WTC11 (cell line): Measurements from ENCODE around the gene IRAK2. TPM values are rescaled to one million over a fixed set of nuclear protein-coding genes. Genes with fewer than 3 reads are reported as not detected.

Experiments used
- ATAC-seq: fragments of 200-7000 bp; cut with Tn5 transposase; 2 replicates; pipeline ENCODE4 v1.10.0; 2021; ENCODE audit warnings: mild to moderate bottlenecking, moderate library complexity
- CTCF ChIA-PET: fragments of 300-600 bp; sonication (Branson Sonifier 250); formaldehyde crosslinking; loops from one replicate; lab custom pipeline; 2021; ENCODE audit warnings: antibody characterized with exemption; lab: Charles Lee
- POLR2A ChIA-PET: fragments of 350-600 bp; sonication (Branson Sonifier 250); formaldehyde crosslinking; loops from one replicate; lab custom pipeline; 2021; ENCODE audit warnings: antibody characterized with exemption; lab: Charles Lee
- DNase-seq: peaks from one replicate; pipeline ENCODE4 v3.0.0; 2021; ENCODE audit warnings: low spot score
- H3K27ac Mint-ChIP-seq: 2 replicates; pipeline ENCODE4 v1.8.0; 2021; ENCODE audit warnings: mixed read lengths
- H3K27me3 Mint-ChIP-seq: 2 replicates; pipeline ENCODE4 v1.8.0; 2021; ENCODE audit warnings: low read depth, mild to moderate bottlenecking, moderate library complexity, mixed read lengths
- H3K36me3 Mint-ChIP-seq: 2 replicates; pipeline ENCODE4 v1.8.0; 2021; ENCODE audit warnings: mixed read lengths
- H3K4me1 Mint-ChIP-seq: 2 replicates; pipeline ENCODE4 v1.8.0; 2022; ENCODE audit warnings: mixed read lengths
- H3K4me3 Mint-ChIP-seq: 2 replicates; pipeline ENCODE4 v1.8.0; 2021; ENCODE audit warnings: mild to moderate bottlenecking, moderate library complexity, mixed read lengths
- H3K9me3 Mint-ChIP-seq: 2 replicates; pipeline ENCODE4 v1.8.0; 2021; ENCODE audit warnings: mixed read lengths
- CBFB ChIP-seq: sonication (generic); formaldehyde crosslinking; IDR thresholded peaks from 2 replicates; pipeline ENCODE4 v1.8.1; 2022; ENCODE audit warnings: mild to moderate bottlenecking, low read depth, missing genetic modification reagents
- FOXJ3 ChIP-seq: sonication (generic); formaldehyde crosslinking; IDR thresholded peaks from 2 replicates; pipeline ENCODE4 v1.9.0; 2021; ENCODE audit warnings: missing genetic modification reagents, mild to moderate bottlenecking, borderline replicate concordance
- NR2C2 ChIP-seq: sonication (generic); formaldehyde crosslinking; IDR thresholded peaks from 2 replicates; pipeline ENCODE4 v1.8.0; 2022; ENCODE audit warnings: mild to moderate bottlenecking, missing genetic modification reagents
- OVOL2 ChIP-seq: fragments of 250-450 bp; sonication (Bioruptor Pico); IDR thresholded peaks from 2 replicates; pipeline ENCODE4 v1.9.0; 2021; ENCODE audit warnings: mild to moderate bottlenecking, borderline replicate concordance
- RELA ChIP-seq: sonication (generic); formaldehyde crosslinking; IDR thresholded peaks from 2 replicates; pipeline ENCODE4 v1.8.1; 2022; ENCODE audit warnings: missing genetic modification reagents, mild to moderate bottlenecking, borderline replicate concordance
- RORB ChIP-seq: fragments of 250-450 bp; sonication (Bioruptor Pico); IDR thresholded peaks from 2 replicates; pipeline ENCODE4 v1.9.0; 2021; ENCODE audit warnings: mild to moderate bottlenecking
- ZNF317 ChIP-seq: sonication (generic); formaldehyde crosslinking; IDR thresholded peaks from 2 replicates; pipeline ENCODE4 v1.8.1; 2023; ENCODE audit warnings: low read depth, mild to moderate bottlenecking, moderate library complexity, missing genetic modification reagents, borderline replicate concordance
- ZNF416 ChIP-seq: fragments of 250-450 bp; sonication (Bioruptor Pico); IDR thresholded peaks from 2 replicates; pipeline ENCODE4 v1.9.0; 2021; ENCODE audit warnings: mild to moderate bottlenecking, inconsistent platforms
- total RNA-seq: library from RNA; stranded (reverse); gene quantifications from 3 replicates; pipeline ENCODE4 v1.2.3, GENCODE V29; 2021
- TF ChIP-seq, protein P1 (sequence below): sonication (generic); formaldehyde crosslinking; IDR thresholded peaks from 2 replicates; pipeline ENCODE4 v1.8.1; 2023; ENCODE audit warnings: mild to moderate bottlenecking, moderate library complexity, missing genetic modification reagents
- TF ChIP-seq, protein P2 (sequence below): sonication (generic); formaldehyde crosslinking; IDR thresholded peaks from 2 replicates; pipeline ENCODE4 v1.8.0; 2022; ENCODE audit warnings: mild to moderate bottlenecking, missing genetic modification reagents
- TF ChIP-seq, protein P3 (sequence below): fragments of 250-450 bp; sonication (Bioruptor Pico); IDR thresholded peaks from 2 replicates; pipeline ENCODE4 v1.9.0; 2021; ENCODE audit warnings: mild to moderate bottlenecking, borderline replicate concordance
- TF ChIP-seq, protein P4 (sequence below): sonication (generic); formaldehyde crosslinking; IDR thresholded peaks from 2 replicates; pipeline ENCODE4 v1.8.1; 2022; ENCODE audit warnings: missing genetic modification reagents, borderline replicate concordance
- TF ChIP-seq, protein P5 (sequence below): sonication (generic); formaldehyde crosslinking; IDR thresholded peaks from 2 replicates; pipeline ENCODE4 v1.8.1; 2022; ENCODE audit warnings: low read depth, missing genetic modification reagents, borderline replicate concordance
- TF ChIP-seq, protein P6 (sequence below): sonication (generic); formaldehyde crosslinking; IDR thresholded peaks from 2 replicates; pipeline ENCODE4 v1.8.1; 2023; ENCODE audit warnings: mild to moderate bottlenecking, missing genetic modification reagents

IRAK2 gene
- total RNA-seq, 1 experiment from 2014 or later = 1.4 TPM

DNA sequence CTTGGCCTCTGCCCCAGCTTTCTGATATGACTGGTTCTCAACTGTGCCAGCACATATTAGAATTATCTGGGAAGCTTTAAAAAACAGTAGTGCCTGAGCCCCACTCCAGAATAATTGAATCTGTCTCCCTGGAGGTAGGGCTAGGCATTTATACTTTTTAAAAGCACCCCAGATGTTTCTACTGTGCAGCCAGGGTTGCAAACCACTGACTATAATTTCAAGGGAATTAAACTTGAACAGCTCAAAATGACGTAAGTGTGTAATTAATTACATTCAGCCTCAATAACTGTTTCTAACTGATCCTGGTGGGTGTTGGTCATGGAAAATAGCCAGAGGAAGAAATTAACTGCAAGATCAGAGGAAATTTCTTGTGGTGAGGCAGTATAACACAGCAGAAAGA is 4.4 kb upstream of the IRAK2 start:
- ChIA-PET CTCF (interaction anchor here (1.0 to 1.5 kb wide), 4 partner anchors 18 to 104 kb away, joined by 3 to 7 read pairs (median 4); no protein-coding TSS in a partner anchor), POLR2A (no interaction called here)
- Mint-ChIP-seq H3K27ac (no peak overlapping the region), H3K36me3 (no peaks in the 10 kb centered on the region), H3K4me3 (no peak overlapping the region), H3K4me1 (no peaks in the 10 kb centered on the region), H3K9me3 (no peaks in the 10 kb centered on the region)
- ATAC-seq = no peak
- TF ChIP-seq ZNF416 (CRISPR knock-in tag) (no peak), FOXJ3 (CRISPR knock-in tag) (no peak), OVOL2 (CRISPR knock-in tag) (no peak), RORB (CRISPR knock-in tag) (no peak), ZNF317 (CRISPR knock-in tag) (no peak), CBFB (CRISPR knock-in tag) (no peak), NR2C2 (CRISPR knock-in tag) (no peak)
- TF ChIP-seq, protein P1, sequence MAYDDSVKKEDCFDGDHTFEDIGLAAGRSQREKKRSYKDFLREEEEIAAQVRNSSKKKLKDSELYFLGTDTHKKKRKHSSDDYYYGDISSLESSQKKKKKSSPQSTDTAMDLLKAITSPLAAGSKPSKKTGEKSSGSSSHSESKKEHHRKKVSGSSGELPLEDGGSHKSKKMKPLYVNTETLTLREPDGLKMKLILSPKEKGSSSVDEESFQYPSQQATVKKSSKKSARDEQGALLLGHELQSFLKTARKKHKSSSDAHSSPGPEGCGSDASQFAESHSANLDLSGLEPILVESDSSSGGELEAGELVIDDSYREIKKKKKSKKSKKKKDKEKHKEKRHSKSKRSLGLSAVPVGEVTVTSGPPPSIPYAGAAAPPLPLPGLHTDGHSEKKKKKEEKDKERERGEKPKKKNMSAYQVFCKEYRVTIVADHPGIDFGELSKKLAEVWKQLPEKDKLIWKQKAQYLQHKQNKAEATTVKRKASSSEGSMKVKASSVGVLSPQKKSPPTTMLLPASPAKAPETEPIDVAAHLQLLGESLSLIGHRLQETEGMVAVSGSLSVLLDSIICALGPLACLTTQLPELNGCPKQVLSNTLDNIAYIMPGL (CRISPR knock-in tag) = no peak
- TF ChIP-seq, protein P2, sequence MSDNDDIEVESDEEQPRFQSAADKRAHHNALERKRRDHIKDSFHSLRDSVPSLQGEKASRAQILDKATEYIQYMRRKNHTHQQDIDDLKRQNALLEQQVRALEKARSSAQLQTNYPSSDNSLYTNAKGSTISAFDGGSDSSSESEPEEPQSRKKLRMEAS (CRISPR knock-in tag) = no peak
- TF ChIP-seq, protein P3, sequence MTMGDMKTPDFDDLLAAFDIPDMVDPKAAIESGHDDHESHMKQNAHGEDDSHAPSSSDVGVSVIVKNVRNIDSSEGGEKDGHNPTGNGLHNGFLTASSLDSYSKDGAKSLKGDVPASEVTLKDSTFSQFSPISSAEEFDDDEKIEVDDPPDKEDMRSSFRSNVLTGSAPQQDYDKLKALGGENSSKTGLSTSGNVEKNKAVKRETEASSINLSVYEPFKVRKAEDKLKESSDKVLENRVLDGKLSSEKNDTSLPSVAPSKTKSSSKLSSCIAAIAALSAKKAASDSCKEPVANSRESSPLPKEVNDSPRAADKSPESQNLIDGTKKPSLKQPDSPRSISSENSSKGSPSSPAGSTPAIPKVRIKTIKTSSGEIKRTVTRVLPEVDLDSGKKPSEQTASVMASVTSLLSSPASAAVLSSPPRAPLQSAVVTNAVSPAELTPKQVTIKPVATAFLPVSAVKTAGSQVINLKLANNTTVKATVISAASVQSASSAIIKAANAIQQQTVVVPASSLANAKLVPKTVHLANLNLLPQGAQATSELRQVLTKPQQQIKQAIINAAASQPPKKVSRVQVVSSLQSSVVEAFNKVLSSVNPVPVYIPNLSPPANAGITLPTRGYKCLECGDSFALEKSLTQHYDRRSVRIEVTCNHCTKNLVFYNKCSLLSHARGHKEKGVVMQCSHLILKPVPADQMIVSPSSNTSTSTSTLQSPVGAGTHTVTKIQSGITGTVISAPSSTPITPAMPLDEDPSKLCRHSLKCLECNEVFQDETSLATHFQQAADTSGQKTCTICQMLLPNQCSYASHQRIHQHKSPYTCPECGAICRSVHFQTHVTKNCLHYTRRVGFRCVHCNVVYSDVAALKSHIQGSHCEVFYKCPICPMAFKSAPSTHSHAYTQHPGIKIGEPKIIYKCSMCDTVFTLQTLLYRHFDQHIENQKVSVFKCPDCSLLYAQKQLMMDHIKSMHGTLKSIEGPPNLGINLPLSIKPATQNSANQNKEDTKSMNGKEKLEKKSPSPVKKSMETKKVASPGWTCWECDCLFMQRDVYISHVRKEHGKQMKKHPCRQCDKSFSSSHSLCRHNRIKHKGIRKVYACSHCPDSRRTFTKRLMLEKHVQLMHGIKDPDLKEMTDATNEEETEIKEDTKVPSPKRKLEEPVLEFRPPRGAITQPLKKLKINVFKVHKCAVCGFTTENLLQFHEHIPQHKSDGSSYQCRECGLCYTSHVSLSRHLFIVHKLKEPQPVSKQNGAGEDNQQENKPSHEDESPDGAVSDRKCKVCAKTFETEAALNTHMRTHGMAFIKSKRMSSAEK (CRISPR knock-in tag) = no peak
- TF ChIP-seq, protein P4, sequence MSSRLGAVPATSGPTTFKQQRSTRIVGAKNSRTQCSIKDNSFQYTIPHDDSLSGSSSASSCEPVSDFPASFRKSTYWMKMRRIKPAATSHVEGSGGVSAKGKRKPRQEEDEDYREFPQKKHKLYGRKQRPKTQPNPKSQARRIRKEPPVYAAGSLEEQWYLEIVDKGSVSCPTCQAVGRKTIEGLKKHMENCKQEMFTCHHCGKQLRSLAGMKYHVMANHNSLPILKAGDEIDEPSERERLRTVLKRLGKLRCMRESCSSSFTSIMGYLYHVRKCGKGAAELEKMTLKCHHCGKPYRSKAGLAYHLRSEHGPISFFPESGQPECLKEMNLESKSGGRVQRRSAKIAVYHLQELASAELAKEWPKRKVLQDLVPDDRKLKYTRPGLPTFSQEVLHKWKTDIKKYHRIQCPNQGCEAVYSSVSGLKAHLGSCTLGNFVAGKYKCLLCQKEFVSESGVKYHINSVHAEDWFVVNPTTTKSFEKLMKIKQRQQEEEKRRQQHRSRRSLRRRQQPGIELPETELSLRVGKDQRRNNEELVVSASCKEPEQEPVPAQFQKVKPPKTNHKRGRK = no peak
- TF ChIP-seq, all 79 proteins: peak for 0
- H3K27me3 Mint-ChIP-seq = no peaks in the 10 kb centered on the region
- DNase-seq = no peak

DNA sequence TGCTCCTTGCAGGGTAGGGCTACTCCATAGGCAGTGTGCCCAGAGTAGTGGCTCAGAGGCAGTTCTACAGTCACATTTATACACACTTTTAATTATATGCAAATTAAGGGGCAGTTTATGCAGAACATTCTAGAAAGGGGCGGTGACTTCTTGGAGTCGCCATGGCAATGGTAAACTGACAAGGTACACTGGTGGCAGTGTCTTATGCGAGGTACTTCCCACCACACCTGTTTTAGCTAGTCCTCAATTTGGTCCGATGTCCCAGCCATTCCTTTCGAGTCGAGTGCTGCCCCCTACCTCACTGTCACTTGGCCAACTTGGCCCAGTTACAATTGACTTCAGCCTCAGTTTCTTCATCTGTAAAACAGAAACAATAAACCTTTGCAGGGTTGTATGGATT is 3.8 kb upstream of the IRAK2 start:
- no peak for ATAC-seq
- Mint-ChIP-seq H3K4me1 (no peaks in the 10 kb centered on the region), H3K9me3 (no peaks in the 10 kb centered on the region)
- no peak for TF ChIP-seq RELA (CRISPR knock-in tag)
- TF ChIP-seq, protein P5, sequence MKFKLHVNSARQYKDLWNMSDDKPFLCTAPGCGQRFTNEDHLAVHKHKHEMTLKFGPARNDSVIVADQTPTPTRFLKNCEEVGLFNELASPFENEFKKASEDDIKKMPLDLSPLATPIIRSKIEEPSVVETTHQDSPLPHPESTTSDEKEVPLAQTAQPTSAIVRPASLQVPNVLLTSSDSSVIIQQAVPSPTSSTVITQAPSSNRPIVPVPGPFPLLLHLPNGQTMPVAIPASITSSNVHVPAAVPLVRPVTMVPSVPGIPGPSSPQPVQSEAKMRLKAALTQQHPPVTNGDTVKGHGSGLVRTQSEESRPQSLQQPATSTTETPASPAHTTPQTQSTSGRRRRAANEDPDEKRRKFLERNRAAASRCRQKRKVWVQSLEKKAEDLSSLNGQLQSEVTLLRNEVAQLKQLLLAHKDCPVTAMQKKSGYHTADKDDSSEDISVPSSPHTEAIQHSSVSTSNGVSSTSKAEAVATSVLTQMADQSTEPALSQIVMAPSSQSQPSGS = no peak
- TF ChIP-seq, protein P6, sequence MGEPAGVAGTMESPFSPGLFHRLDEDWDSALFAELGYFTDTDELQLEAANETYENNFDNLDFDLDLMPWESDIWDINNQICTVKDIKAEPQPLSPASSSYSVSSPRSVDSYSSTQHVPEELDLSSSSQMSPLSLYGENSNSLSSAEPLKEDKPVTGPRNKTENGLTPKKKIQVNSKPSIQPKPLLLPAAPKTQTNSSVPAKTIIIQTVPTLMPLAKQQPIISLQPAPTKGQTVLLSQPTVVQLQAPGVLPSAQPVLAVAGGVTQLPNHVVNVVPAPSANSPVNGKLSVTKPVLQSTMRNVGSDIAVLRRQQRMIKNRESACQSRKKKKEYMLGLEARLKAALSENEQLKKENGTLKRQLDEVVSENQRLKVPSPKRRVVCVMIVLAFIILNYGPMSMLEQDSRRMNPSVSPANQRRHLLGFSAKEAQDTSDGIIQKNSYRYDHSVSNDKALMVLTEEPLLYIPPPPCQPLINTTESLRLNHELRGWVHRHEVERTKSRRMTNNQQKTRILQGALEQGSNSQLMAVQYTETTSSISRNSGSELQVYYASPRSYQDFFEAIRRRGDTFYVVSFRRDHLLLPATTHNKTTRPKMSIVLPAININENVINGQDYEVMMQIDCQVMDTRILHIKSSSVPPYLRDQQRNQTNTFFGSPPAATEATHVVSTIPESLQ (CRISPR knock-in tag) = no peak
- TF ChIP-seq, all 79 proteins: peak for 0
- no peaks in the 10 kb centered on the region for H3K36me3 Mint-ChIP-seq
- no peak for DNase-seq
- CTCF ChIA-PET = interaction anchor here (1.3 to 1.5 kb wide), 2 partner anchors 17 to 26 kb away, joined by 3 to 4 read pairs; no protein-coding TSS in a partner anchor
- no peaks in the 10 kb centered on the region for H3K27me3 Mint-ChIP-seq
- H3K4me3 Mint-ChIP-seq = no peak overlapping the region
- POLR2A ChIA-PET = no interaction called here
- H3K27ac Mint-ChIP-seq = no peak overlapping the region
